H1 (cell line): ENCODE measurements around the gene HS3ST5.
"Not testable (repeated sequence)": the region's sequence is repeated elsewhere in the genome, so short reads cannot be mapped to it uniquely, and the experiment has no call there.

Experiments used
- CEBPB ChIP-seq: IDR thresholded peaks from 2 replicates; pipeline ENCODE4 v1.6.1; 2012; ENCODE audit warnings: low read depth, low read length
- CTCF ChIP-seq, 3 experiments: IDR thresholded peaks; 1 replicate in 2 of 3; 2 replicates in 1 of 3; pipeline versions ENCODE4 v1.5.1 to v1.6.1; 2011; ENCODE audit warnings: low read length in 3 of 3, mild to moderate bottlenecking in 3 of 3, inconsistent platforms in 2 of 3, low read depth in 1 of 3, moderate library complexity in 1 of 3; ENCODE audit not compliant: insufficient read depth in 1 of 3; ENCODE audit errors: control extremely low read depth in 1 of 3
- EP300 ChIP-seq, 2 experiments: IDR thresholded peaks; 1 replicate in 1 of 2; 2 replicates in 1 of 2; pipeline ENCODE4 v1.6.1; 2011 to 2012; ENCODE audit warnings: low read depth in 2 of 2, low read length in 2 of 2, mild to moderate bottlenecking in 2 of 2, borderline replicate concordance in 1 of 2, inconsistent platforms in 1 of 2, moderate library complexity in 1 of 2
- EZH2 ChIP-seq: fragments of 200-600 bp; sonication (generic); IDR thresholded peaks from 2 replicates; pipeline ENCODE4 v1.7.1; 2012; ENCODE audit warnings: low read depth, mild to moderate bottlenecking, moderate library complexity, low read length, inconsistent platforms; ENCODE audit not compliant: severe bottlenecking
- FOSL1 ChIP-seq: IDR thresholded peaks from 2 replicates; pipeline ENCODE4 v1.6.1; 2011; ENCODE audit warnings: mild to moderate bottlenecking, low read depth, low read length, moderate library complexity; ENCODE audit not compliant: insufficient read depth
- HDAC2 ChIP-seq, 2 experiments: fragments of 300-600 bp in 1 of 2; sonication (generic) in 1 of 2; IDR thresholded peaks; 2 replicates each; pipeline ENCODE4 v1.6.1; 2011 to 2012; ENCODE audit warnings: low read depth in 2 of 2, low read length in 2 of 2, mild to moderate bottlenecking in 2 of 2, moderate library complexity in 2 of 2, borderline replicate concordance in 1 of 2, inconsistent platforms in 1 of 2
- JUND ChIP-seq: IDR thresholded peaks from 2 replicates; pipeline ENCODE4 v1.6.1; 2011; ENCODE audit warnings: mild to moderate bottlenecking, improper control_type of control experiment, low read length
- POLR2A ChIP-seq, 2 experiments: IDR thresholded peaks; 1 replicate in 1 of 2; 2 replicates in 1 of 2; pipeline ENCODE4 v1.6.1; 2011; ENCODE audit warnings: low read depth in 2 of 2, low read length in 2 of 2, mild to moderate bottlenecking in 2 of 2; ENCODE audit errors: control extremely low read depth in 1 of 2
- POLR2AphosphoS5 ChIP-seq: IDR thresholded peaks from 2 replicates; pipeline ENCODE4 v1.6.1; 2011; ENCODE audit warnings: low read depth, low read length
- RBBP5 ChIP-seq: IDR thresholded peaks from 2 replicates; pipeline ENCODE4 v1.7.1; 2012; ENCODE audit warnings: low read depth, mild to moderate bottlenecking, inconsistent platforms, low read length, moderate library complexity, borderline replicate concordance
- SP1 ChIP-seq: IDR thresholded peaks from 2 replicates; pipeline ENCODE4 v1.6.1; 2011; ENCODE audit warnings: low read depth, low read length
- SRF ChIP-seq: IDR thresholded peaks from 2 replicates; pipeline ENCODE4 v1.6.1; 2011; ENCODE audit warnings: mild to moderate bottlenecking, low read depth, low read length, moderate library complexity
- TAF7 ChIP-seq: optimal IDR thresholded peaks from 2 replicates; pipeline ENCODE3; 2011; ENCODE audit warnings: low read depth, mild to moderate bottlenecking, inconsistent platforms, low read length, moderate library complexity, borderline replicate concordance

GRCh38 chr6:114011486-114011885 lies 331.3 kb downstream of the HS3ST5 start:
- not testable (repeated sequence) for TF ChIP-seq CEBPB; FOSL1; POLR2AphosphoS5; CTCF (IDR thresholded peaks at IDR 0.05; ENCODE audit: control extremely low read depth in 1 of 3, insufficient read depth in 1 of 3, low read depth in 1 of 3, low read length in 3 of 3); TAF7; HDAC2 (IDR thresholded peaks at IDR 0.05; ENCODE audit: borderline replicate concordance in 1 of 2, low read depth in 2 of 2, low read length in 2 of 2); POLR2A (IDR thresholded peaks at IDR 0.05; ENCODE audit: control extremely low read depth in 1 of 2, low read depth in 2 of 2, low read length in 2 of 2); EZH2; SP1; JUND; RBBP5; SRF; EP300 (IDR thresholded peaks at IDR 0.05; ENCODE audit: borderline replicate concordance in 1 of 2, low read depth in 2 of 2, low read length in 2 of 2)
